ENCODE data around the gene PRG2. TPM values are rescaled to one million over a fixed set of nuclear protein-coding genes. Genes with fewer than 3 reads are reported as not detected.

Gene PRG2
- total RNA-seq, 4 donors from 2014 or later, result 1.0 TPM; not detected in 3

DNA sequence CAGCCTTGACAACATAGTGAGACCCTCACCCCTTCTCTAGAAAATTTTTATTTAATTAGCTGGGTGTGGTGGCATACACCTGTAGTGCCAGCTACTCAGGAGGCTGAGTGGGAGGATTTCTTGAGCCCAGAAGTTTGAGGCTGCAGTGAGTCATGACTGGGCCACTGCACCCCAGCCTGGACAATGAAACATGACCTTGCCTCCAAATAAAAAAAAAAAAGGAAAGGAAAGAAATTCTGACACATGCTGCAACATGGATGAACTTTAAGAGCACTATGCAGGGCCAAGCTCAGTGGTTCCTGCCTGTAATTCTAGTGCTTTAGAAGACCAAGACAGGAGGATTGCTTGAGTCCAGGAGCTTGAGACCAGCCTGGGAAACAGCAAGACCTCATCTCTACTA lies 27.7 kb upstream of the PRG2 start:
- TF ChIP-seq, protein P1, sequence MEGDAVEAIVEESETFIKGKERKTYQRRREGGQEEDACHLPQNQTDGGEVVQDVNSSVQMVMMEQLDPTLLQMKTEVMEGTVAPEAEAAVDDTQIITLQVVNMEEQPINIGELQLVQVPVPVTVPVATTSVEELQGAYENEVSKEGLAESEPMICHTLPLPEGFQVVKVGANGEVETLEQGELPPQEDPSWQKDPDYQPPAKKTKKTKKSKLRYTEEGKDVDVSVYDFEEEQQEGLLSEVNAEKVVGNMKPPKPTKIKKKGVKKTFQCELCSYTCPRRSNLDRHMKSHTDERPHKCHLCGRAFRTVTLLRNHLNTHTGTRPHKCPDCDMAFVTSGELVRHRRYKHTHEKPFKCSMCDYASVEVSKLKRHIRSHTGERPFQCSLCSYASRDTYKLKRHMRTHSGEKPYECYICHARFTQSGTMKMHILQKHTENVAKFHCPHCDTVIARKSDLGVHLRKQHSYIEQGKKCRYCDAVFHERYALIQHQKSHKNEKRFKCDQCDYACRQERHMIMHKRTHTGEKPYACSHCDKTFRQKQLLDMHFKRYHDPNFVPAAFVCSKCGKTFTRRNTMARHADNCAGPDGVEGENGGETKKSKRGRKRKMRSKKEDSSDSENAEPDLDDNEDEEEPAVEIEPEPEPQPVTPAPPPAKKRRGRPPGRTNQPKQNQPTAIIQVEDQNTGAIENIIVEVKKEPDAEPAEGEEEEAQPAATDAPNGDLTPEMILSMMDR (IDR thresholded peaks at IDR 0.05; ENCODE audit: low read depth), result no peak

DNA sequence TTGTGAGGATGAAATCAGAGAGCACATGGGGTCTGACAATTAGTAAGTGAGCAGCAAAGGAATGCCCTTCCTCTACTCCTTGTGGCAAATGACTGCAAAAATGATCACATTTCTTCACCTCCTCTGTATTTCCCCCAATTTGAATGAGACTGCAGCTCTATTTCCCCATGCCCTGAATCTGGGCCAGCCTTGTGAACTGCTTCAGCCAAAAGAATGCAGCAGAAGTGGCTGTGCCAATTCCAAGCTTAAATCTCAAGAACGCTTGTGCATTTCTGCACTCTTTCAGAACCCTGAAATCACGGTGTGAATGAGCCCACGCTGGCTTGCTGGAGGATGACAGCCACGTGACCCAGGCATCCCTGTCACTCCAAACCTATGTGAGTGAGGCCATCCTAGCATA lies 26.6 kb upstream of the PRG2 start:
- TF ChIP-seq, protein P1 (IDR thresholded peaks at IDR 0.05; ENCODE audit: low read depth), result no peak

DNA sequence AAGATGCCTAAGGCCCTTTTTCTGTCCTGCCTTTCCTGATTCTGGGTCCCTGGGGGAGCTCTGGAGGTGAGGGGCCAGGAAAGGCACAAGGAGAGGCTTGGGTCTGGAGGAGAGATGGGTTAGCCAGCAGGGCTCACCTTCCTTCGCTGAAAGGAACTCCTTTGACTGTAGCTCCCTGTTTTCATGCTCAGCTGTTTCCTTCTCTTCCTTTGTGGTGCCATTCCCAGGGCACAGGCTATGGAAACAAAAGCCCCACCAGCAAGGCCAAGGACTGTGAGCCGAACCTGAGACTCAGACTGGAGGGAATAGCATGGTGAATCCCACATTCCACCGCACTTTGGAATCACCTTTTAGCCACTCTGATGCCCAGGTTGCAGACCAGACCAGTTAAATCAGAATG lies 26.0 kb upstream of the PRG2 start:
- TF ChIP-seq, protein P1 (IDR thresholded peaks at IDR 0.05; ENCODE audit: low read depth), result no peak

DNA sequence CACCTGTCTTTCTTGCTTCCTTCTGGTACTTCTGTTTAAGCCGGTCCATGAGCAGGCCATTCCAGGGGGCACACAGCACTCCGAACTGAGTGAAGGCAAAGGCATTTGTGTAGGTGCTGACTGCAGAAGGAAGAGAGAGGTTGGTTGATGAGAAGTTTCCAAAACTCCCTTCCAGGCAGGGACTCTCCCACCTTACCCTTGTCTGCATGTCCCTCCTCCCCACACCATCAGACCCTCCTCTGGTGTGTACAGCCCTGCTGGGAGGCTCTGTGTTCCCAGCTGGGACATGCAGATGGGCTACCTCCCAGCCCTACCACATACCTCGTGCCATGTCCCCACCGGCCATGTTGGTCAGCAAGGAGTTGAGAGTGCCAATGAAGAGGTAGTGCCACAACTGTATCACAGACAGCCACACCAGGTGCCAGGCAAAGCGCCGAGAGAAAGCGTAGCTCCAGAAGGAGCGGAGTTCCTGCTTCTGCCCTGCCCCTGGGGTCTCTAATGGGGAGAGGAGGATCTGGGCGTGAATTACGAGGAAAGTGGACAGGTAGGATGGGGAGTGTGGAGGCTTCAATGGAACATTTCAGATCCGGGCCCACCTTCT lies 24.3 kb upstream of the PRG2 start:
- TF ChIP-seq, protein P1 (IDR thresholded peaks at IDR 0.05; ENCODE audit: low read depth), result no peak

DNA sequence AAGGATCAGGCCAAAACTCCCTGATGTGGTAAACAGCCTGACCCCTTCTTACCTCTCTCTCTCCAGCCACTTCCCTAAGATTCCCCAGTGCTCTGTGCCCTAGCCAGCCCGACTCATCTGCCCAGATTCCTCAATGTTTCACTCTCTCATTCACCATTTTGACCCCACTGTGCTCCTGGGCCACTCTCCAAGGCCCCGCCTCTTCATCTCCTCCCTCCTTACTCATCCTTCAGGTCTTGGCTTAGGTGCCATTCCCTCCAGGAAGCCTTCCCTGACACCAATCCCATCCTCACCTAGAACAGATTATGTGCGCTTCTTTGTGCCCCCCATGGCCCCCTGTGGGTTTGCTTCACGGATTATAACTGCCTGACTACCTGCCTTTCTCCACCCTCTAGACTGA lies 23.2 kb upstream of the PRG2 start:
- TF ChIP-seq, protein P1 (IDR thresholded peaks at IDR 0.05; ENCODE audit: low read depth), result no peak

DNA sequence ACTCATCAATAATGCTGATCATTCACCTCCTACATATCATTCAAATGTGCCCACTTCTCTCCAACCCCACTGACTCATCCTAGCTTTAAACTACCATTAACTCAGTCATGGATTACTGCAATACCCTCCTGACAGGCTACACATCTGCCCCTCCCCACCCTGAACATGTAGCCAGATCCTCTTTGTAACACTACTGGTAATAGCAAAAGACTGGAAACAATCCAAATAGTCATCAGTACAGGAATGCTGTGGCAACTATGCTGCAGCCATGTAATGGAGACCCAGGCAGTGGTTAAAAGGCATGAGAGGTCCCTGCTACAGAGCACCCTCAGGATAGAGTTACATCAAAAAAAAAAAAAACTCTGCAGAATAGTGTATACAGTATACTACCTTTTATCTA lies 19.8 kb upstream of the PRG2 start:
- TF ChIP-seq, protein P1 (IDR thresholded peaks at IDR 0.05; ENCODE audit: low read depth), result no peak

DNA sequence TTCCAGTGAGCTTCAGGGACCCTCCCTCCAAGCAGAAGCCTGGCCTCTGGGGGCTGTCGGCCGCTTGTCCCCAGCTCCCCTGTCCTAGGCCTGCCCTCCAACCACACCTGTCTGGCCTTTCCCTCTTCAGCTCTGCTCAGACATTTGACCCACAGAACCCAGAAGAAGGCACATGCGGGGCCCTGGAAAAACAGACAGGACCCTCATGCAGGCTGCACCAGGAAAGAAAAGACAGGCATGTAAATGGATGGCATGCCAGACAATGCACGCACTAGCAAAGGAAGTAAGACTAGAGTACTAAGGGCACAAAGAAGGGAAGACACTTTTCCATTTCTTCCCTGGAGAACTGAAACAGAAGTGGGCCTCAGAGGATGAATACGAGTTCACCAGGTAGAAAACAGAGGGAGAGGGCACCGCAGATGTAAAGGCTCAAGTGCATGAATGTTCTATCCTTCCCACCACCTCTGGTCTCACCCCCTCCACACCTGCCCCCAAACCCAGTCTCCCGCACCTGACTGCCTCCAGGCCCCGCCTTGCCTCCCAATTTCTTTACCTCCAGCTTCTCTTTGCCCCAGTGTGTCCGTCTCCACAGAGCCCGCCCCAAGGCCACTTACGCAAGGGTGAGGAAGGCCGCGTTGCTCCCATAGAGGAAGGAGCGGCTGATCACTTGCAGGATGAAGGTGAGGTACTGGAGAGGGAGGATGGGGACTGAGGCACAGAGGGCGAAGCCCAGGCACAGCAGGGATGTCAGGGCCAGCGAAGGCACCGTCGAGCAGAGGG lies 19.1 kb upstream of the PRG2 start:
- TF ChIP-seq, protein P1 (IDR thresholded peaks at IDR 0.05; ENCODE audit: low read depth), result no peak

All from subcutaneous adipose tissue (tissue), 4 donors.